HG03039 (cell line): Measurements from ENCODE around the gene YAP1.
"Not testable (repeated sequence)": the region's sequence is repeated elsewhere in the genome, so short reads cannot be mapped to it uniquely, and the experiment has no call there.

Experiments
- ATAC-seq: cut with Tn5 transposase; IDR thresholded peaks from one replicate; pipeline ENCODE4 v1.9.1; 2021; ENCODE audit warnings: mild to moderate bottlenecking, moderate library complexity; ENCODE audit not compliant: unreplicated experiment

YAP1 gene

DNA sequence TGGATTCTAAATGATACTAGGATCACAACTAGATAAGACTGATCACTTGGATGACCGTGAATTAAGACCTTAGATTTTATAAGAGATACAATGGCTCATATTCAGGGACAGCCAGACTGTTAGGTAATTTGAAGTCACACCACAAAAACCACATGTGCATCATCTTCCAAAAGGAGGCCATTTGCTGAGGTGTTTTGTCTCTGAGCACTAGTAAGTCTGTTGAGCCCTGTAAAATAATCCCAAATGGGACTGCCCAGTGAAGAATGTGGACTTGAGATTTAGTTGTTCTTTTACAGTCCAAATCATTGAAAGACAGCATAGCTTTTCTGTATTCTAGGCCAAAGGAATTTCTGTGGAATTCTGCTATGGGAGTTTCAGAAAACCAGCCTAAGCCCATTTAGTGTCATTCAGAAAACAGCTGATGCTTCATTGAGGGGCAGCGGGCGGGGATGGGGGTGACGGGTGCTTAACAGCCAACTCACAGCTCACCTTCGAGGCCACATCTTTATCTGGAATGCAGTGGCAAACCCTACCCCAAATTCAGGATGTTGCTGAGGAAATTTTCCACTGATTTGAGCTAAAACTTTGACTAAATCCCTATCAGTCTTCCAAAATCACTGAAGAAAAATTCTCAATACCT, 127.0 kb downstream of the YAP1 start:
- no peak for ATAC-seq

DNA sequence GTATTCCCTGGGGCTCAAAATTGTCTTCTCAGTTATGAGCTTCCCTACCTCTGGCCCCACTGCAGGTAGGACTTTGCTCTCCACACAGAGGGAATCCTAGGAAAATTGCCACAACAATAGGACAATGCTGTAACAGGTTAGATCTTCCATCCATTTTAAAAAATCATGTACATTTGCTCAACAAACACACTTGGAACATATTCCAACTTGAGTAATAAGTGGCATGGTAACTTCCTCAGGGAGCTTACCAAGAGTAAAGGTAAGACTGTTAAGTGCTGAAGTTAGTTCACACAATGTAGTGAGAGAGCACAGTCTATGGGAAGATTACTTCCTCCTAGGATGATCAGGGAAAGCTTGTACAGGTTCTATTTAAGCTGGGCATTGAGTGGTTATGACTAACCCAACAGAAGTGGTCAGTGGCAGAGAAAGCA, 128.2 kb downstream of the YAP1 start:
- ATAC-seq = no peak

DNA sequence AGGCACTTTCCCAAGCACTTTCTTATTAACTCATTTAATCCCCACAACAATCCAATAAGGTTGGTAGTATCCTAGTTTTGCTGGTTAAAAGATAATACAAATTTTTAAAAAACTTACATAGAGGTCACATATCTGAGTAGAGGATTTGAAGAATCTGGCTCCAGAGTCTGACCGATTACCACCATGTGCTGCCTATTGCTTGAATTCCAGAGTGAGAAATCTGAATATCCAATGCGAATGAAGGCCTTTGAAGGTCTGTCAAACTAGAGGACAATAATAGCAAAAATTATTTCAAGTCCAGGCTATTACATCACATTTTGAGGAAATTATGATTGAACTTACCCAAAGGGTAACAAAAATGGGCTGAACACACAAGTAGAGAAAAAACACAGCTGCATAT, 129.2 kb downstream of the YAP1 start:
- ATAC-seq = no peak

DNA sequence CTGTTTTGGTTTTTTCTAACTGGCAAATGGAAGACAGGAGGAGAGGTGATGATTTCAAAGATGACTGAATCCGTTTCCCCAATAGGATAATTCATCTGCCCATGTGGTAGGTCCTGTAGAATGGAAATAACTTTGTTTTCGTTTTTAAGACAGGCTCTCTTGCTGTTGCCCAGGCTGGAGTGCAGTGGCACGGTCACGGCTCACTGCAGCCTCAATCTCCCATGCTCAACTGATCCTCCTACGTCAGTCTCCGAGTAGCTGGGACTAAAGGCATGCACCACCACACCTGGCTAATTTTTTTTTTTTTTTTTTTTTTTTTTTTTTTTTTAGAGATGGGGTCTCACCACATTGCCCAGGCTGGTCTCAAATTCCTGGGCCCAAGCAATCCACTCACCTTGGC, 129.7 kb downstream of the YAP1 start:
- ATAC-seq = no peak

DNA sequence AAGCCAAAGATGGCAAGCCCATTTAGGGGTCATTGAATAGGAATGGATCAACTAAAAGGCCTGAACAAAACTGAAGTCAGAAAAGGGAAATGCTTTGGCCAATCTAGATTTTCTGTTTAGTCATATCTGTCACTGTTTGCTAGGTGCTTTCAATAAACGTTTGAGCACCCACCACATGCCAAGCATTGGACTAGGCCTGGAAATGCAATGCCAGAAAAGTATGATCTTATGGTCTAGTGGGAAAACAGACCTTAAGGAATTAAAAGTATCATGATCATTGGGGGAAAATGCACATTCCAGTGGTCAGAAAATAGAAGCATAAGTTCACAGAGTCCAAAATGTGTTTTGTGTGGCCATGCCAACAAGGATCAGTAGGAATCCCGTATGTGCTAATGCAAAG, 130.3 kb downstream of the YAP1 start:
- ATAC-seq = no peak

DNA sequence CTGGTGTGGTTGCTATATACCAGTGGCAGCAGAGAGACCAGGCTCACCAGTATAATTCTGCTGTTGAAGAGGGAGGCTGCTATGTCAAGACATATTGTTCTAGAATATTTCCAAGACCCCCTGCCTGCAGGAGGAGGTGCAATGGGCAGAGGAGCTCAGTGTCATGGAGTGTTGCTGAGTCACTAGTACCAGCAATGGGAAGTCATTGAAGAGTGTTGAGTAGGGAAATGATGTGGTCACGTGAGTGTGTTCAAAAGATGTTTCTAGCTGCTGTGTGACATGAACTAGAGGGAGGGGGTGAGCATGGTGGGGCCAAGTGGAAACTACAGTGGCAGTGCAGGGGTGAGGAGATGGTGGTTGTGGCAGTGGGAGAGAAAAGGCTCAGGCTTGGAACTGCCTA, 130.8 kb downstream of the YAP1 start:
- no peak for ATAC-seq

DNA sequence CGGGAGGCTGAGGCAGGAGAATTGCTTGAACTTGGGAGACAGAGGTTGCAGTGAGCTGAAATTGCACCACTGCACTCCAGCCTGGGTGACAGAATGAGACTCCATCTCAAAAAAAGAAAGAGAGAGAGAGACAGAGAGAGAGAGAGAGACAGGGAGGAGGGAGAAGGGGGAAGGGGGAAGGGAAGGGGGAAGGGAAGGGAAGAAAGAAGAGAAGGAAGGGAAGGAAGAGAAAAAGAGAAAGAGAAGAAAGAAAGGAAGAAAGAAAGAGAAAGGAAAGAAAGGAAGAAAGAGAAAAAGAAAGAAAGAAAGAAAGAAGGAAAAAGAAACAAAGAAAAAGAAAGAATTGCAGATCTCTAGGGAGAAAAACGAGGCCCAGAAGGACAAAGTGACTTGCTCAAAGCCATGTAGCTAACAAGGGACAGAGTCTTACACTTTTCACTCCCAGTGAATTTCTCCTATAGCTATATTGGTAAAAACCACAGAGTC, 133.2 kb downstream of the YAP1 start:
- no peak for ATAC-seq

DNA sequence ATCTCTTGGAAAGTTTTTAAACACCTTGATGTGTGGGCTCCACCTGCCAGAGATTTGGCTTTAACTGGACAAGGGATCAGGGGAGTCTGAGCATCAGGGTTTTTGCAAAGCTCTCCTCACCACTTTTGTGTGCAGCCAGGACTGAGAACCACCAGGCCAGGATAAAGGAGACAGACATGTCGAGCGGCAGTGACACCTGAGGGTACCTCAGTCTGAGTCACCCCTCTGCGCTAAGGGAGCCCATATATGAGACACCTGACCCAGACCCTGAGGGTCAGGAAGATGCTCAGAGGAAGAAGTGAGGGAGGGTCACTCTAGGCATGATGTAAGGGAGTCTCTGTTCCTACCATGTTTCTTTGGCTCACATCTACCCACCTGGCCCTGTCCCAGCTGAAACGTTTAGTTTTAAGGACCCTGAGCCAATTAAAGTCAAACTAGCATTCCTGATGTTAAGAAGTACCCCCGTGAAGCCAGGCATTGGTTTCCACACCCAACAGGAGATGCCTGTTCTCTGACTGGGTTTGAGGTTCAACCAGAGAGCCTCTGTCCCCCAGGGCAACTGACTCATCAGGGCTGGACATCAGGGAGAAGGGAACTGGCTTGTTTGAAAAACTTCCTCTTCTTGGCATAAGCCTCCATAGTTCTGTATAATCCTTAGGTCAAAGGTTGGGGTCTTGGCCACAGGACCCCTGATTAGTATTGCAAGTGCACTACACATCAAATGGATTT, 134.6 kb downstream of the YAP1 start:
- ATAC-seq = no peak

DNA sequence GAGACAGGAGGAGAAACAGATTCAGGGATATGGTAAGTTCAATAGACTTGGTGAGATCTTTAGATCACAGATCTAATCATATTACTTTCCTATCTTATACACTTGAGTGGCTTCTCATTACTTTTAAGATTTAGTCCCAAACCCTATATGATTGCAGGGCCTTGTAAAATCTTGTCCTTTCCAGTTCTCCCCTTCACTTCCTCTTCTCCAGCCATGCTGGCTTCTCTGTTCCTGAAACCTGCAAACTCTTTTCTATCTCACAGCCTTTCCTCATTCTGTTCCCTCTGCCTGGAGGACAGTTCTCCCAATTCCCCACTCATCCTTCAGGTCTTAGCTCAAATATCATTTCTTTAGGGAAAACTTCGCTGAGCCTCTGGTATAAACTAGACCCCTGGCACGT, 141.2 kb downstream of the YAP1 start:
- ATAC-seq = no peak

DNA sequence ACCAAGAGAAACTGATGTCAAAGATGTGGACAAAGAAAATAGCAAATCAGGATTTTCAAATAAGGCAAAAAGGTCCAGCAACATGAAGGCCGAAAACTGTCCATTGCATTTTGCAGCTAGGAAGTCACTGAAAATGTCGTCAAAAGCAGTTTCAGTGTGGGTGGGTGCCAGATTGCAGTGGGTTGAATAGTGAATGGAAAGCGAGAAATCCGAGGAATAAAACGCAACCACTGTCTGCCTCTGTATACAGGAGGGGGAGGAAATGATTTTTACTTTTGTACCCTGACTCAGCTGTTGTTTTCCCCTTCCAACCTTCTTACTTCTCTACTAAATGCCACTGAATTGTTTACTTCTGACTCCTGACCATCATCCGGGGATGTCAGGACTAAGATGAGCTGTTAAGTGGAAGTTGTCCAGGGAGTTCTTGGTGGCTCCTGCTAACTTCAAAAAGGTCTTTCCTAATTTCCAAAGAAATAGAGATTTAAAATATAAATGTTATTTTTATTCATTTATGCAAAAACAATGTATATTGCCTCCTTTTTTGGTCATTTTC, 142.2 kb downstream of the YAP1 start:
- no peak for ATAC-seq

DNA sequence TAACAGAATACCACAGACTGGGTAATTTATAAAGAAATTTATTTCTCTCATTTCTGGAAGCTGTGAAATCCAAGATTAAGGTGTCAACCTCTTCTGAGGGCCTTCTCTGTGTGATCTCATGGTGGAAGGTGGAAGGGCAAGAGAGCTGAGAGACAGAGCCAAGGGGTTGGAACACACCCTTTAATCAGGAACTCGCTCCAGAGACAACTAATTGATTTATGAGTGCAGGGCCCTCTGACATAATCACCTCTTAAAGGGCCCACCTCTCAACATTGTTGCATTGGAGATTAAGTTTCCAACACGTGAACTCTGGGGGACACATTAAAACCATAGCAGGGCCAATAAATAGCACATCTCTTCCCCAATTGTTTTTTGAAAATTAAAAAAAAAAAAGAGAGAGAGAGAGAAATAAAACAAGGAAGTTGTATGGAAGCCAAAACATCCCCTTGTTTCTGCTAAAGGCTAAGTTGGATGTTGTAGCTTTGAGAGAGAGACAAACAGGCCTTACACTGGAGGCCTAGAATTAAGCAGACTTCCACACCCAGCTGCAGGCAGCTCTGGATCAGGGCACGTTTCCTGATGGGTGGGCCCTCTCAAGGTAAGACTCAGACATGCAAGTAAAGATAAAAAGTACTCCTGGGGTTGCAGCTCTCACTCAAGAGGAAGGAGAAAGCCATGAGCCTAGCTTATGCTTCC, 142.9 kb downstream of the YAP1 start:
- ATAC-seq = no peak

DNA sequence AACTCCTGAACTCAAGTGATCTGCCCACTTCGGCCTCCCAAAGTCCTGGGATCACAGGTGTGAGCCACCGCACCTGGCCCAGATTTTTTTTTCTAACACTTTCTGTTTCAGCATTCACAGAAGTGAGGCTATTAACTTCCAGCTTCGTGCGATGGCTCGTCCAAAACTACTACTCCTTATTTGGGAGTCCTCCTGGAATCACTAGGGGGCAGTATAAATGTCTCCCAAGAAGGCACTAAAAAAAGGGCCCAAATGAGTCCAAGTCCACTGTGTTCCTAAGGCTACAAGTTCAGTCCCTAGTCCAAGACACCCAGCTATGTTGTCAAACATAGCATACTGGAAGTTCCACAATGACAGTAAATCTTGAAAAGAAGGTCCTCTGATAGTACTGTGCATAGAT, 143.8 kb downstream of the YAP1 start:
- no peak for ATAC-seq

DNA sequence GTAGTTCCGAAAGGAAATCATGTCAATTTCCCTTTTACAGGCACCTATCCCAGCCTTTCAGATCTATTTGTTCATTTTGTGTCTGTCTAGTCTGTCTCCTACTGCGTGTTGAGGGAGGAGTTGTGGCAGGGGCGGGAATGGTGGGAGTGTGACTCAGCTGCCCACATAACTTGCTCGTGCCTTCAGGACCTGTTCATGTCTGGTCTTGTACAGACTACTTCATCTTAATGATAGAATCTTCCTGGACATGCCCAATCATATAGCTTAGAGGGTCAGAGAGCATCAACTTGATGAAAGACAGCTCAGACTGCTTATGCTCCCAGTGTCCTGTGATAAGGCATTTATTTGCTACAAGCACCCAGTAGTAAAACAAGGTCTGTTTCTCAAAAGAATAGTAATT, 146.0 kb downstream of the YAP1 start:
- no peak for ATAC-seq

DNA sequence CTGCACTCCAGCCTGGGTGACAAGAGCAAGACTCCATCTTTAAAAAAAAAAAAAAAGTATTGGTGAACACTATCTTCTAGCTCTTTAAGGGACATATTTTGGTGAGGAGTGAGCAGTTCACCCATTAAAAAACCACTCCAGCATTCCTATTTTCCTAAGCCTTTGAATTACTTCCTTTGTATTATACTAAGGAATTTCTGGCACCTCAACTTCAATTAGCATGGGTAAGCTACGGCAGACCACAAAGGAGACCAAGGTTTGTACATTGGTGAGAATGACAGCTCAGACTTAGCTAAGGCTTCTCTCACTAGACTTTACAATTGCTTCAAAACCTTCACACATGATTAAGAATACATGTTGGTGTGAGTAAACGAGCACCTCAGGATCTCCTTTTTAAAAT, 150.0 kb downstream of the YAP1 start:
- ATAC-seq = no peak

DNA sequence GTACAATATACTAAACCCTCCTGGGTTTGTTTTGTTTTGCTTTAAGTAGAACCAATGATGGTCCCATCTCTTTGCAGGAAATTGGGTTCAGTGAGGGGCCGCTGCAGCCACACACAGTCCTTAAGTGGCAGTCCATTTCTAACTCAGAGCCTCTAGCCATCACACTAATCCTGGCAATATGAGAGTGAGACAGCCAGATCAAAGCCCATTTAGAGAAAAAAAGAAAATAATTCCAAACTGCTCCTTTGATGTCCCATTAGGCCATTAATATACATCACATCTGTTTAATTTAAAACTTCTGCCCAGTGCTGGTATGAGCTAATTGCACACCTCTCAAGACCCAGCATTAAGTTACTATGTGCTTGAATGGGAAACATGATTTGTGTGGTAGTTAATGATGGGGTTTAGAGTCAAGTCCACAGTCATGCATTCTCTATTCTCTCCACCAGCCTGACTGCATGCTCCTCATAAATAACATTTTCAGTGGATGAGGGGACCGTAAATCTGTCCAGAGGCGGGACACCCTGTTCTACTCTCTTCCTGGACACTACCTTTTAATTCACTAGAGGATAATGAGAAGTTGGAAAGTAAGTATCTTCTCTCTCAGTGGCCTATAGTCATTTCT, 153.2 kb downstream of the YAP1 start:
- no peak for ATAC-seq

DNA sequence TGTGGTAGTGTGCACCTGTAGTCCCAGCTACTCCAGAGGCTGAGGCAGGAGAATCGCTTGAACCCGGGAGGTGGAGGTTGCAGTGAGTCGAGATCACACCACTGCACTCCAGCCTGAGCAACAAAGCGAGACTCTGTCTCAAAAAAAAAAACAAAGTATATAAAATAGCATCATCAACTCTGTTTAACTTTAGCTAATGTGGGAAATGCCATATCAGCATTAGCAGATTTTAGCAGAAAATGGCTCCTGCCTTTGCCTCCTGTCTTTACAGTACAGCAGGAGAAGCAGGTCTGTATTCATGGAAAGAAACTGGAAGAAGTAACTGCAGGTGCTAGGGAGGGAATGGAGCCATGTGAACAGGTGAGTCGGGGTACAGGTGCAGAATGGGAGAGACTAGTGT, 154.5 kb downstream of the YAP1 start:
- not testable (repeated sequence) for ATAC-seq

DNA sequence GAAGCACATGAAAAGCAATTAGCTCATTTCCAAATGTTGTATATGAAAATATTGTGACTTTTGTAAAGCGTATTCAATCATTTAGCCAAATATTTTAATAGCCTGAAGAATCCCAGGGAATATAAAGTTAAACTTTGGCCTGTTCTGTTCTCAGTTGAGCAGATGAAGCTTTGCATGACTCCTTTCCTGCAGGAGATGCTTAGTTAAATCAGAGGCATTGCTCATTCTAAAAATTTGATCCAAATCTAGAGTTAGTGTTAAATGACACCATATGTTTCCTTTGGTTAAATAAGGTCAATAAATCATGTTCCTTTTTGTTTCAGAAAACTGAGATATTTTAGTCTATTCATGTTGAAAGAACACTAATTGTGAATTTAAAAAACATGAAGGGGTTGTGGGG, 155.9 kb downstream of the YAP1 start:
- ATAC-seq = no peak

DNA sequence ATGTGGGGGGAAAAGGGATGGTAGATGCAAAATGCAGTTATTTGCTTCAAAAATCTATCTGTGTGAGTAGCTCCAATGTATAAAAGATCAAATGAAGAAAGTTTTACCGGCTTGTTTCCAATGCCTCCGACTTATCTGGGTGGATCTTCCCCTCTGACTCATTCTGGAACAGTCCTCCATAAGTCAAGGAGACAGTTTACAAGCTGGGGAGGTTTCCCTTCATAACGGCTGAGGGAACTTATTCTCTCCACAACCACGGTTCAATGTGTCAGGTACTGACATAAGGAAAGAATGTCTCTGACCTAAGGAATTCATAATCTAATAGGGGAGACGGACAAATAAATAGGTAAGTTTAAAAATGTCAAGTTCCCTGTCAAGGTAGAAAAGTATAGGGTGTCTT, 157.4 kb downstream of the YAP1 start:
- ATAC-seq = no peak

DNA sequence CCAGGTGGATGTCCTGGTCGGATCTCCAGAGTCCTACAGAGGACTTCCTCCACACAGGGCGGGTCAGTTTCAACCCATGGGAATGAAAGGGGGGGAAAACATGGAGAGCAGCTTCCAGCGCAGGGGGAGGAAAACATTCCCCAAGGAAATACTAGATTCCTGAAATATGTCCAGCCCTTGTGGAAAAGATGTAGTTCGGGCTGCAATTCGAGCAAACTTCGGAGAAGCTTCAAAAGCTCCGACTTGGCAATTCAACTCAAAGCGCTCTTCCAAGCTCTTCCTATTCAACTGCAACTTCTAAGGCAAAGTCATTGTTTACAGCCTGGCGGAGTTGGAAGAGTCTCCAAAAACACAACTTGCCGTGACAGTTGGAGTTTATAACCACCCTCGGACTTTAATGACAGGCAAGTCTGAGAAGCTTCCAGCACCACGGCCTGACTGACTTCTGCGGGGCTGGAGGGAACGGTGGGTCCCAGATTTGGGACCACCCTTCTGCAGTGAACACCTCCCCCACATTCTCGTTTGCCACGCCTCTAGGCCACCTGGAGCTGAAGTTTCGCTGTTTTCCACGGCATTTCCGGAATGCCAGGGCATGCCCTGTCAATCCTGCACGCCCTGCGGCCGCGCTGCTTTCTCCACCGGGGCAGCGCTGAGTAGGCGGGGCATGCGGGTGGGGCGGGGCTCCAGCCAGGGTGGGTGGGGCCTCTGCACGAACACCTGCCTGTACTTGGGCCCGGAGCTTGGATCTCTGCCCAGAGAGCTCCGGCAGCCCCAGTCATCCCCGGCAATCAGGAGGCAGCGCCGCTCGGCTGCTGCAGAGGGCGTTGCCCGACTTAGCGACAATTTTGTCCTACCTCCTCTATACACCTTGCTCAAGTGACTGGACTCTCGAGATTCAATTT, 158.1 kb downstream of the YAP1 start:
- ATAC-seq = peak; percentile 98

DNA sequence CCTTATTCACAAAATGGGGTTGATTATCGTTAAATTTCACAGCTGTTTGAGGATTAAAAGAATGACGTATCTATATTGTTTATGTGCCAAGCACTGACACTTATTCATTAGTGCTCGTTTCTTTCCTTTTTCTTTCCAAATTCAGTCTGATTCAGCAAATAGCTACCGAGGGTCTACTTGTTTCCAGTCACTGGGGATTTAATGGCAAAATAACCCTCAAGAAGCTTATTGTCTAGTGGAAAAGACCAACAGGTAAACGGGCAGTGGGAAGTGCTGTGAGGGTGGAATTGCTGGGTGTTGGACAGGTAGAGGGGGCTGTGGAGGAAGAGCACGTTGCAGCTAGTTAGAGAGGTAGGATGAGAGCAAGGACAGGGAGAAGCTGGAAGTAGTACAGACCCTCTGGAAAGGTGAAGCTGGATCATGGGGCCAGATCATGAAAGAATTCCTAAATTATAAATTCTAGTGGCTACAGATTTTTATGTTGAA, 158.8 kb downstream of the YAP1 start:
- no peak for ATAC-seq
